OCI-LY7 (cell line): ENCODE data around the gene DDX56. TPM values are rescaled to one million over a fixed set of nuclear protein-coding genes. Genes with fewer than 3 reads are reported as not detected.
"Not testable (repeated sequence)": the region's sequence is repeated elsewhere in the genome, so short reads cannot be mapped to it uniquely, and the experiment has no call there.

Experiments
- BruUV-seq: library from RNA; stranded (reverse); fragments of 400-500 nt; replicated peaks from 2 replicates; lab custom pipeline; 2021; lab: Mats Ljungman, UMichigan
- CTCF ChIA-PET: fragments of 300-600 bp; sonication (Branson Sonifier 250); formaldehyde crosslinking; loops from one replicate; lab custom pipeline; 2022; ENCODE audit warnings: antibody characterized with exemption; ENCODE audit not compliant: unreplicated experiment; lab: Charles Lee
- POLR2A ChIA-PET: fragments of 300-600 bp; sonication (Branson Sonifier 250); formaldehyde crosslinking; loops from one replicate; lab custom pipeline; 2022; ENCODE audit warnings: antibody characterized with exemption; lab: Charles Lee
- DNase-seq: peaks from one replicate; pipeline ENCODE4 v3.0.0-alpha.2; 2015; ENCODE audit warnings: low spot score
- H2AFZ ChIP-seq: fragments of 200-600 bp; sonication (generic), shearing (Covaris generic); 2 replicates; pipeline ENCODE4 v1.6.1; 2014; ENCODE audit warnings: mild to moderate bottlenecking, antibody characterized with exemption, low read length, moderate library complexity
- H3K27ac ChIP-seq: fragments of 200-600 bp; sonication (generic); 2 replicates; pipeline ENCODE4 v1.5.1; 2014; ENCODE audit warnings: mixed run types, low read depth, mild to moderate bottlenecking, moderate library complexity, low read length, inconsistent platforms; ENCODE audit not compliant: poor library complexity, severe bottlenecking
- H3K36me3 ChIP-seq: fragments of 200-600 bp; sonication (generic); 2 replicates; pipeline ENCODE4 v1.6.1; 2014; ENCODE audit warnings: mild to moderate bottlenecking, antibody characterized with exemption, low read length, moderate library complexity, mixed read lengths; ENCODE audit not compliant: insufficient read depth
- H3K4me1 ChIP-seq: fragments of 200-600 bp; sonication (generic); 2 replicates; pipeline ENCODE4 v1.5.1; 2014; ENCODE audit warnings: mild to moderate bottlenecking, low read length; ENCODE audit not compliant: insufficient read depth, poor library complexity, severe bottlenecking
- H3K4me2 ChIP-seq: fragments of 200-600 bp; sonication (generic); 2 replicates; pipeline ENCODE4 v1.6.1; 2014; ENCODE audit warnings: mild to moderate bottlenecking, low read length
- H3K4me3 ChIP-seq: fragments of 200-600 bp; sonication (generic); 2 replicates; pipeline ENCODE4 v1.5.1; 2014; ENCODE audit warnings: mild to moderate bottlenecking, low read depth, low read length; ENCODE audit not compliant: poor library complexity, severe bottlenecking
- H3K79me2 ChIP-seq: fragments of 200-600 bp; sonication (generic); 2 replicates; pipeline ENCODE4 v1.6.1; 2016; ENCODE audit warnings: low read depth, mild to moderate bottlenecking, low read length, moderate library complexity, mixed read lengths; ENCODE audit not compliant: insufficient read depth
- H3K9me2 ChIP-seq: fragments of 200-600 bp; sonication (generic); 2 replicates; pipeline ENCODE4 v1.6.1; 2016; ENCODE audit warnings: mild to moderate bottlenecking, low read length, mixed read lengths; ENCODE audit not compliant: insufficient read depth
- H3K9me3 ChIP-seq: fragments of 200-600 bp; sonication (generic); 2 replicates; pipeline ENCODE4 v1.6.1; 2014; ENCODE audit warnings: mild to moderate bottlenecking, mixed run types, low read length, mixed read lengths
- H4K20me1 ChIP-seq: fragments of 200-600 bp; sonication (generic); 2 replicates; pipeline ENCODE4 v1.6.1; 2014; ENCODE audit warnings: mild to moderate bottlenecking, antibody characterized with exemption, low read length, moderate library complexity, mixed read lengths; ENCODE audit not compliant: insufficient read depth
- EZH2phosphoT487 ChIP-seq: fragments of 200-600 bp; sonication (generic); IDR thresholded peaks from 2 replicates; pipeline ENCODE4 v1.6.1; 2018; ENCODE audit warnings: low read depth, borderline replicate concordance, mild to moderate bottlenecking, mixed run types, antibody characterized with exemption, low read length, moderate library complexity, mixed read lengths
- intact Hi-C: fragments of 100-400 bp; cut with micrococcal nuclease; formaldehyde crosslinking; loops from one replicate; pipeline ENCODE4 v1.10.0; 2022; ENCODE audit not compliant: unreplicated experiment
- total RNA-seq, 2 experiments: library from RNA; depleted of rRNA in 1 of 2; stranded (reverse); fragments of >200 nt in 1 of 2; shearing (Covaris generic) in 1 of 2; gene quantifications; 2 replicates each; pipeline ENCODE4 v1.2.3, GENCODE V29; 2014 to 2022
- TF ChIP-seq, protein P1 (sequence below): fragments of 200-600 bp; sonication (generic); conservative IDR thresholded peaks from 2 replicates; pipeline ENCODE4 v1.5.1; 2014; ENCODE audit warnings: mild to moderate bottlenecking, antibody characterized with exemption, low read length, moderate library complexity, mixed read lengths

DDX56 gene
- total RNA-seq, 2 experiments from 2014 or later: 89.2 to 95.4 TPM

DNA sequence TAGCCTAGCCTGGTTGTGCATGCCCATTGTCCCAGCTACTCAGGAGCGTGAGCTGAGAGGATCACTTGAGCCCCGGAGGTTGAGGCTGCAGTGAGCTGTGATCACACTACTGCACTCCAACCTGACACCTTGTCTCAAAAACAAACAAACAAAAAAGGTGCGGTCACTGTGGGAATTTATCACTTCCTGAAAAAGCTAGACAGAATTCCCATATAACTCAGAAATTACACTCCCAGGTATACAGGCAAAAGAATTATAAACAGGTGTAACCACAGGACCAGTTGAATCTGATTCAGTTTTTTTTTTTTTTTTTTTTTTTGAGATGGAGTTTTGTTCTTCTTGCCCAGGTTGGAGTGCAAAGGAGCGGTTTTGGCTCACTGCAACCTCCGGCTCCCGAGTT lies 29.5 kb upstream of the DDX56 start:
- ChIA-PET POLR2A (interaction anchor here (0.6 to 1.0 kb wide), 6 partner anchors 15 to 236 kb away, joined by 3 to 6 read pairs (median 3); no protein-coding TSS in a partner anchor), CTCF (no interaction called here)
- Histone ChIP-seq H4K20me1 (no peaks in the 10 kb centered on the region), H3K36me3 (peaks cover 5% of the 10 kb centered on the region; the same call in 1 of the 2 replicates), H2AFZ (no peak overlapping the region; the same call in 1 of the 2 replicates), H3K4me1 (peaks cover 29% of the 10 kb centered on the region), H3K27ac (no peak overlapping the region), H3K9me2 (no peaks in the 10 kb centered on the region), H3K79me2 (peaks cover 13% of the 10 kb centered on the region), H3K9me3 (no peaks in the 10 kb centered on the region), H3K4me2 (no peak overlapping the region), H3K4me3 (no peak overlapping the region)
- DNase-seq: no peak
- TF ChIP-seq EZH2phosphoT487: no peak
- TF ChIP-seq, protein P1, sequence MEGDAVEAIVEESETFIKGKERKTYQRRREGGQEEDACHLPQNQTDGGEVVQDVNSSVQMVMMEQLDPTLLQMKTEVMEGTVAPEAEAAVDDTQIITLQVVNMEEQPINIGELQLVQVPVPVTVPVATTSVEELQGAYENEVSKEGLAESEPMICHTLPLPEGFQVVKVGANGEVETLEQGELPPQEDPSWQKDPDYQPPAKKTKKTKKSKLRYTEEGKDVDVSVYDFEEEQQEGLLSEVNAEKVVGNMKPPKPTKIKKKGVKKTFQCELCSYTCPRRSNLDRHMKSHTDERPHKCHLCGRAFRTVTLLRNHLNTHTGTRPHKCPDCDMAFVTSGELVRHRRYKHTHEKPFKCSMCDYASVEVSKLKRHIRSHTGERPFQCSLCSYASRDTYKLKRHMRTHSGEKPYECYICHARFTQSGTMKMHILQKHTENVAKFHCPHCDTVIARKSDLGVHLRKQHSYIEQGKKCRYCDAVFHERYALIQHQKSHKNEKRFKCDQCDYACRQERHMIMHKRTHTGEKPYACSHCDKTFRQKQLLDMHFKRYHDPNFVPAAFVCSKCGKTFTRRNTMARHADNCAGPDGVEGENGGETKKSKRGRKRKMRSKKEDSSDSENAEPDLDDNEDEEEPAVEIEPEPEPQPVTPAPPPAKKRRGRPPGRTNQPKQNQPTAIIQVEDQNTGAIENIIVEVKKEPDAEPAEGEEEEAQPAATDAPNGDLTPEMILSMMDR: no peak
- intact Hi-C loops: no loop called here
- BruUV-seq: no TSS peak

DNA sequence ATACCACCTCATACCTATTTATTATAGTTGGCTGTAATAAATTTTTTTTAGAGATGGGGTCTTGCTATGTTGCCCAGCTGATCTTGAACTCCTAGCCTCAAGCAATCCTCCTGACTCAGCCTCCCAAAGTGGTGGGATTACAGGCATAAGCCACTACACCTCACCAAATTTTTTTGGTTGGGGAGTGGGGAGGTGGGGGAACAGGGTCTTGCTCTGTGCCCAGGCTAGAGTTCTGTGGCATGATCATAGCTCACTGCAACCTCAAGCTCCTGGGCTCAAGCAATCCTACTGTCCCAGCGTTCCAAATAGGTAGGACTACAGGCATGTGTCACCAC lies 28.8 kb upstream of the DDX56 start:
- DNase-seq: no peak
- no peak overlapping the region for H3K4me3 ChIP-seq
- BruUV-seq: no TSS peak

DNA sequence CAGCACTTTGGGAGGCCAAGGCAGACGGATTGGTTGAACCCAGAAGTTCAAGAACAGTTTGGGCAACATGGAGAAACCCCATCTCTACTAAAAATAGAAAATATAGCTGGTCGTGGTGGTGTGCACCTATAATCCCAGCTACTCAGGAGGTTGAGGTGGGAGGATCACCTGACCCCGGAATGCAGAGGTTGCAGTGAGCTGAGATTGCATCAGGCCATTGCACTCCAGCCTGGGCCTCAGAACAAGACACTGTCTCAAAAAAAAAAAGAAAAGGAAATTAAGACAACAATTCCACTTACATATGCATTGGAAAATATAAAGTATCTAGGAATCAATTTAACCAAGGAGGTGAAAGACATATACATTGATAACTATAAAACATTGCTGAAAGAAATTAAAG lies 25.5 kb upstream of the DDX56 start:
- Histone ChIP-seq H3K36me3 (no peaks in the 10 kb centered on the region), H2AFZ (no peak overlapping the region), H4K20me1 (no peaks in the 10 kb centered on the region), H3K9me3 (no peaks in the 10 kb centered on the region), H3K4me2 (no peak overlapping the region), H3K4me1 (peaks cover 13% of the 10 kb centered on the region), H3K9me2 (no peaks in the 10 kb centered on the region), H3K27ac (no peak overlapping the region), H3K4me3 (no peak overlapping the region), H3K79me2 (no peaks in the 10 kb centered on the region)
- ChIA-PET POLR2A (interaction anchor here (0.9 kb wide), 1 partner anchor 250 kb away, joined by 3 read pairs; no protein-coding TSS in a partner anchor), CTCF (no interaction called here)
- no TSS peak for BruUV-seq
- intact Hi-C loops: no loop called here
- TF ChIP-seq EZH2phosphoT487: no peak
- TF ChIP-seq, protein P1: no peak
- no peak for DNase-seq

More for the DNA sequence above, 28.8 kb upstream of the DDX56 start:
- Histone ChIP-seq H3K9me3 (no peaks in the 10 kb centered on the region), H4K20me1 (no peaks in the 10 kb centered on the region), H2AFZ (no peak overlapping the region), H3K4me2 (peak overlapping the region; percentile 38), H3K4me1 (peaks cover 23% of the 10 kb centered on the region), H3K27ac (no peak overlapping the region), H3K36me3 (no peaks in the 10 kb centered on the region), H3K79me2 (peaks cover 7% of the 10 kb centered on the region), H3K9me2 (no peaks in the 10 kb centered on the region)
- intact Hi-C loops: no loop called here
- TF ChIP-seq, protein P1: no peak
- POLR2A ChIA-PET: no interaction called here
- CTCF ChIA-PET: no interaction called here

DNA sequence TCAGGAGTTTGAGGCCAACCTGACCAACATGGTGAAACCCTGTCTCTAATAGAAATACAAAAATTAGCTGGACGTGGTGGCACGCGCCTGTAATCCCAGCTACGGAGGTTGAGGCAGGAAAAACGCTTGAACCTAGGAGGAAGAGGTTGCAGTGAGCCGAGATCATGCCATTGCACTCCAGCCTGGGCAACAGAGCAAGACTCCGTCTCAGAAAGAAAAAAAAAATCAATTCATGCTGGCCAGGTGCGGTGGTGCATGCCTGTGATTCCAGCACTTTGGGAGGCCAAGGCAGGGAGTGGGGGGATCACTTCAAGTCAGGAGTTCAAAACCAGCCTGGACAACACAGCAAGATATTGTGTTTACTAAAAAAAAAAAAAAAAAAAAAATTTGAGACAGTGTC lies 23.5 kb upstream of the DDX56 start:
- H3K4me3 ChIP-seq, H3K4me1 ChIP-seq, H3K36me3 ChIP-seq, H3K4me2 ChIP-seq, H3K27ac ChIP-seq, DNase-seq, BruUV-seq, H3K79me2 ChIP-seq, H4K20me1 ChIP-seq, H3K9me3 ChIP-seq, CTCF ChIA-PET, intact Hi-C loops, H3K9me2 ChIP-seq, H2AFZ ChIP-seq: not testable (repeated sequence)
- POLR2A ChIA-PET: interaction anchor here (0.7 kb wide), 1 partner anchor 253 kb away, joined by 3 read pairs; no protein-coding TSS in a partner anchor
